Naive thymus-derived CD4-positive, alpha-beta T cell (primary cell): ENCODE measurements around the gene ZNF232. TPM values are rescaled to one million over a fixed set of nuclear protein-coding genes. Genes with fewer than 3 reads are reported as not detected.
"Not testable (repeated sequence)": the region's sequence is repeated elsewhere in the genome, so short reads cannot be mapped to it uniquely, and the experiment has no call there.

ENCODE experiments used
- ATAC-seq: fragments of 150-1000 bp; cut with Tn5 transposase; 2 replicates; pipeline ENCODE4 v1.10.0; 2021; ENCODE audit warnings: mild to moderate bottlenecking, moderate library complexity
- CTCF ChIA-PET: fragments of 350-600 bp; sonication (Branson Sonifier 250); formaldehyde crosslinking; loops from one replicate; lab custom pipeline; 2021; ENCODE audit warnings: antibody characterized with exemption; lab: Charles Lee
- POLR2A ChIA-PET: fragments of 350-600 bp; sonication (Branson Sonifier 250); formaldehyde crosslinking; loops from one replicate; lab custom pipeline; 2021; ENCODE audit warnings: antibody characterized with exemption, inconsistent platforms; lab: Charles Lee
- DNase-seq, 9 donors: peaks; one replicate each; pipeline versions ENCODE4 v3.0.0 to v3.0.0-alpha.2; 2020 to 2022; ENCODE audit warnings: mixed read lengths in 1 of 9
- H3K27ac ChIP-seq: one replicate; pipeline ENCODE4 v1.7.0; 2013; ENCODE audit warnings: mild to moderate bottlenecking, low read depth, low read length, moderate library complexity
- H3K27me3 ChIP-seq, 2 donors: one replicate each; pipeline ENCODE4 v1.7.0; 2013; ENCODE audit warnings: low read length in 2 of 2, mild to moderate bottlenecking in 2 of 2, moderate library complexity in 2 of 2; ENCODE audit not compliant: control insufficient read depth in 2 of 2, insufficient read depth in 2 of 2
- H3K36me3 ChIP-seq, 3 experiments: 1 replicate in 2 of 3; 2 replicates in 1 of 3; pipeline ENCODE4 v1.7.0; 2013; ENCODE audit warnings: low read length in 3 of 3, mild to moderate bottlenecking in 3 of 3, moderate library complexity in 1 of 3; ENCODE audit not compliant: insufficient read depth in 3 of 3, control insufficient read depth in 2 of 3
- H3K4me1 ChIP-seq, 2 donors: one replicate each; pipeline ENCODE4 v1.7.0; 2013; ENCODE audit warnings: low read length in 2 of 2, mild to moderate bottlenecking in 2 of 2, moderate library complexity in 1 of 2; ENCODE audit not compliant: control insufficient read depth in 2 of 2, insufficient read depth in 2 of 2
- H3K4me3 ChIP-seq: 2 replicates; pipeline ENCODE4 v1.7.0; 2013; ENCODE audit warnings: mild to moderate bottlenecking, low read length
- H3K9me3 ChIP-seq, 3 experiments: 1 replicate in 2 of 3; 2 replicates in 1 of 3; pipeline ENCODE4 v1.7.0; 2013; ENCODE audit warnings: low read length in 3 of 3; ENCODE audit not compliant: control insufficient read depth in 2 of 3
- H3K27ac Mint-ChIP-seq, 9 donors: one replicate each; pipeline ENCODE4 v1.8.0; 2020 to 2022; ENCODE audit warnings: mixed read lengths in 9 of 9, mild to moderate bottlenecking in 8 of 9, moderate library complexity in 5 of 9, inconsistent platforms in 2 of 9
- H3K27me3 Mint-ChIP-seq, 5 donors: one replicate each; pipeline ENCODE4 v1.8.0; 2021 to 2022; ENCODE audit warnings: mixed read lengths in 5 of 5, mild to moderate bottlenecking in 1 of 5
- H3K36me3 Mint-ChIP-seq, 5 donors: one replicate each; pipeline ENCODE4 v1.8.0; 2020 to 2022; ENCODE audit warnings: mixed read lengths in 5 of 5, mild to moderate bottlenecking in 3 of 5, inconsistent platforms in 1 of 5
- H3K4me1 Mint-ChIP-seq, 7 donors: one replicate each; pipeline ENCODE4 v1.8.0; 2020 to 2022; ENCODE audit warnings: mixed read lengths in 7 of 7, mild to moderate bottlenecking in 3 of 7, inconsistent platforms in 1 of 7
- H3K4me3 Mint-ChIP-seq, 10 donors: one replicate each; pipeline ENCODE4 v1.8.0; 2020 to 2022; ENCODE audit warnings: mild to moderate bottlenecking in 10 of 10, mixed read lengths in 10 of 10, moderate library complexity in 6 of 10, inconsistent platforms in 2 of 10
- H3K9me3 Mint-ChIP-seq, 11 donors: one replicate each; pipeline ENCODE4 v1.8.0; 2020 to 2022; ENCODE audit warnings: mixed read lengths in 11 of 11, mild to moderate bottlenecking in 4 of 11, inconsistent platforms in 1 of 11, moderate library complexity in 1 of 11
- intact Hi-C, 2 donors: fragments of 100-400 bp; cut with micrococcal nuclease; formaldehyde crosslinking; loops; one replicate each; pipeline ENCODE4 v1.15.1; 2023
- polyA plus RNA-seq, 2 donors: library from polyadenylated mRNA; unstranded; fragments of 300-500 nt; fragmentation: Illumina TruSeq; gene quantifications; one replicate each; pipeline ENCODE4 v1.2.3, GENCODE V29; 2021
- total RNA-seq, 6 experiments: library from RNA in 5 of 6; stranded (reverse) in 5 of 6; gene quantifications; 1 replicate in 5 of 6; 2 replicates in 1 of 6; pipeline ENCODE4 v1.2.3 and lab custom pipeline; 2021 to 2026

Gene ZNF232
- total and polyA plus RNA-seq, 7 experiments from 2014 or later, result 5.1 to 20.3 (median 11.2) TPM

GRCh38 chr17:5120436-5121185 is 8.9 kb upstream of the ZNF232 start:
- Mint-ChIP-seq H3K9me3 (peaks cover 0 to 15% (median 2%) of the 10 kb centered on the region in 11 donors), H3K27me3 (peaks cover 48 to 63% (median 50%) of the 10 kb centered on the region in 5 donors), H3K4me1 (peaks cover 0 to 11% (median 8%) of the 10 kb centered on the region in 7 donors), H3K4me3 (peak overlapping the region in 1 of 10 donors; percentile 20)
- H3K27ac ChIP-seq, POLR2A ChIA-PET, H3K27me3 ChIP-seq, H3K4me3 ChIP-seq, H3K27ac Mint-ChIP-seq, intact Hi-C loops, H3K4me1 ChIP-seq, H3K36me3 ChIP-seq, DNase-seq, H3K36me3 Mint-ChIP-seq, CTCF ChIA-PET, H3K9me3 ChIP-seq, ATAC-seq: not testable (repeated sequence)

GRCh38 chr17:5120036-5120435 is 8.4 kb upstream of the ZNF232 start:
- POLR2A ChIA-PET, result no interaction called here

GRCh38 chr17:5118219-5118618 is 6.5 kb upstream of the ZNF232 start:
- Mint-ChIP-seq H3K4me1 (peaks cover 0 to 10% (median 8%) of the 10 kb centered on the region in 7 donors), H3K36me3 (peaks cover 0 to 18% (median 8%) of the 10 kb centered on the region in 5 donors), H3K4me3 (no peak overlapping the region), H3K27ac (peak overlapping the region in 2 of 9 donors; percentile 24 to 46), H3K27me3 (peaks cover 41 to 62% (median 55%) of the 10 kb centered on the region in 5 donors), H3K9me3 (peaks cover 0 to 15% (median 2%) of the 10 kb centered on the region in 11 donors)
- intact Hi-C loops, result no loop called here
- no peak overlapping the region for H3K4me3 ChIP-seq
- CTCF ChIA-PET, result no interaction called here
- POLR2A ChIA-PET, result no interaction called here
- no peak for ATAC-seq
- H3K9me3 ChIP-seq, result no peaks in the 10 kb centered on the region
- H3K4me1 ChIP-seq, result no peaks in the 10 kb centered on the region
- no peak for DNase-seq
- no peak overlapping the region for H3K27ac ChIP-seq
- H3K27me3 ChIP-seq, result peaks cover 0 to 3% of the 10 kb centered on the region in 2 donors
- no peaks in the 10 kb centered on the region for H3K36me3 ChIP-seq

More at GRCh38 chr17:5120036-5120435, 8.4 kb upstream of the ZNF232 start:
- intact Hi-C loops, result no loop called here
- Mint-ChIP-seq H3K27ac (no peak overlapping the region), H3K36me3 (peaks cover 0 to 8% (median 2%) of the 10 kb centered on the region in 5 donors), H3K27me3 (peaks cover 48 to 68% (median 56%) of the 10 kb centered on the region in 5 donors), H3K4me1 (peaks cover 0 to 11% (median 8%) of the 10 kb centered on the region in 7 donors), H3K9me3 (peaks cover 0 to 15% (median 2%) of the 10 kb centered on the region in 11 donors), H3K4me3 (peak overlapping the region in 2 of 10 donors; percentile 20)
- no peak overlapping the region for H3K27ac ChIP-seq
- H3K4me3 ChIP-seq, result no peak overlapping the region
- H3K27me3 ChIP-seq, result peaks cover 0 to 3% of the 10 kb centered on the region in 2 donors
- CTCF ChIA-PET, result no interaction called here
- H3K9me3 ChIP-seq, result no peaks in the 10 kb centered on the region
- no peaks in the 10 kb centered on the region for H3K36me3 ChIP-seq
- DNase-seq, result no peak
- ATAC-seq, result no peak
- H3K4me1 ChIP-seq, result no peaks in the 10 kb centered on the region

- ChIA-PET CTCF (no interaction called here), POLR2A (no interaction called here)
These were observed 4.3 kb upstream of the ZNF232 start, which contains the start of gene USP6 for GRCh38 chr17:5115673-5116651. USP6 (plus strand) TSS chr17:5116032; CDS start chr17:5130368, 14,336 bp downstream.

GRCh38 chr17:5110816-5111215 is 862 bp downstream of the ZNF232 start:
- Mint-ChIP-seq H3K9me3 (peaks cover 0 to 31% (median 2%) of the 10 kb centered on the region in 11 donors), H3K4me3 (peak overlapping the region; percentile 82 to 96 (median 92)), H3K4me1 (peaks cover 14 to 44% (median 36%) of the 10 kb centered on the region in 7 donors), H3K27ac (peak overlapping the region; percentile 59 to 96 (median 88)), H3K36me3 (peaks cover 5 to 67% (median 27%) of the 10 kb centered on the region in 5 donors), H3K27me3 (peaks cover 5 to 15% (median 10%) of the 10 kb centered on the region in 5 donors)
- CTCF ChIA-PET, result interaction anchor here (1.2 kb wide), 1 partner anchor 80 kb away, joined by 5 read pairs; no protein-coding TSS in a partner anchor
- DNase-seq (no peak), ATAC-seq (no peak)
- Histone ChIP-seq H3K4me3 (peak overlapping the region; percentile 80), H3K27ac (peak overlapping the region; percentile 74), H3K4me1 (peaks cover 9% of the 10 kb centered on the region in 2 donors), H3K36me3 (peaks cover 0 to 34% (median 0%) of the 10 kb centered on the region in 3 experiments), H3K27me3 (peaks cover 0 to 3% of the 10 kb centered on the region in 2 donors), H3K9me3 (no peaks in the 10 kb centered on the region)
- POLR2A ChIA-PET, result interaction anchor here (0.6 to 1.9 kb wide), 7 partner anchors 15 to 234 kb away, joined by 3 to 8 read pairs (median 5); partner anchors contain the start of genes ZFP3 and ZNF594
- intact Hi-C loops, result loop anchor here (1.0 to 5.0 kb wide), 8 partner anchors 14 to 379 kb away; partner anchors contain the start of genes ZNF594 (in 2 of the 2), CAMTA2 (in 1 of the 2), INCA1 (in 1 of the 2) and KIF1C (in 1 of the 2)

More at GRCh38 chr17:5115673-5116651, 4.3 kb upstream of the ZNF232 start, which contains the start of gene USP6:
- Mint-ChIP-seq H3K27ac (no peak within 1 kb of the TSS), H3K36me3 (peaks cover 0 to 22% (median 8%) of the 10 kb centered on the region in 5 donors), H3K4me3 (peak within 1 kb of the TSS in 1 of 10 donors; percentile 33), H3K9me3 (peaks cover 0 to 15% (median 2%) of the 10 kb centered on the region in 11 donors), H3K27me3 (peaks cover 31 to 48% (median 45%) of the 10 kb centered on the region in 5 donors), H3K4me1 (peaks cover 3 to 23% (median 6%) of the 10 kb centered on the region in 7 donors)
- H3K4me3 ChIP-seq, result no peak within 1 kb of the TSS
- intact Hi-C loops, result no loop called here
- ATAC-seq, result no peak
- H3K27me3 ChIP-seq, result peaks cover 0 to 3% of the 10 kb centered on the region in 2 donors
- peaks cover 0 to 6% (median 0%) of the 10 kb centered on the region in 3 experiments for H3K36me3 ChIP-seq
- no peaks in the 10 kb centered on the region for H3K9me3 ChIP-seq
- no peak within 1 kb of the TSS for H3K27ac ChIP-seq
- H3K4me1 ChIP-seq, result peaks cover 2 to 5% of the 10 kb centered on the region in 2 donors
- DNase-seq, result no peak

- Histone ChIP-seq H3K4me1 (no peaks in the 10 kb centered on the region), H3K27ac (no peak overlapping the region), H3K36me3 (peaks cover 0 to 5% (median 0%) of the 10 kb centered on the region in 3 experiments), H3K27me3 (no peaks in the 10 kb centered on the region), H3K9me3 (peaks cover 0 to 16% (median 7%) of the 10 kb centered on the region in 3 experiments), H3K4me3 (no peak overlapping the region)
- Mint-ChIP-seq H3K4me3 (no peak overlapping the region), H3K27ac (no peak overlapping the region), H3K27me3 (peaks cover 0 to 16% (median 0%) of the 10 kb centered on the region in 5 donors), H3K36me3 (peaks cover 3 to 23% (median 9%) of the 10 kb centered on the region in 5 donors), H3K4me1 (peaks cover 6 to 15% (median 12%) of the 10 kb centered on the region in 7 donors), H3K9me3 (peaks cover 2 to 36% (median 16%) of the 10 kb centered on the region in 11 donors)
- intact Hi-C loops, result no loop called here
- DNase-seq (no peak), ATAC-seq (no peak)
- CTCF ChIA-PET, result no interaction called here
- POLR2A ChIA-PET, result no interaction called here
These were observed 10.8 kb downstream of the ZNF232 start for GRCh38 chr17:5100832-5101231.
